ENCODE measurements around the gene IL15.
"Not testable (repeated sequence)": the region's sequence is repeated elsewhere in the genome, so short reads cannot be mapped to it uniquely, and the experiment has no call there.

IL15 gene, protein sequence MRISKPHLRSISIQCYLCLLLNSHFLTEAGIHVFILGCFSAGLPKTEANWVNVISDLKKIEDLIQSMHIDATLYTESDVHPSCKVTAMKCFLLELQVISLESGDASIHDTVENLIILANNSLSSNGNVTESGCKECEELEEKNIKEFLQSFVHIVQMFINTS

DNA sequence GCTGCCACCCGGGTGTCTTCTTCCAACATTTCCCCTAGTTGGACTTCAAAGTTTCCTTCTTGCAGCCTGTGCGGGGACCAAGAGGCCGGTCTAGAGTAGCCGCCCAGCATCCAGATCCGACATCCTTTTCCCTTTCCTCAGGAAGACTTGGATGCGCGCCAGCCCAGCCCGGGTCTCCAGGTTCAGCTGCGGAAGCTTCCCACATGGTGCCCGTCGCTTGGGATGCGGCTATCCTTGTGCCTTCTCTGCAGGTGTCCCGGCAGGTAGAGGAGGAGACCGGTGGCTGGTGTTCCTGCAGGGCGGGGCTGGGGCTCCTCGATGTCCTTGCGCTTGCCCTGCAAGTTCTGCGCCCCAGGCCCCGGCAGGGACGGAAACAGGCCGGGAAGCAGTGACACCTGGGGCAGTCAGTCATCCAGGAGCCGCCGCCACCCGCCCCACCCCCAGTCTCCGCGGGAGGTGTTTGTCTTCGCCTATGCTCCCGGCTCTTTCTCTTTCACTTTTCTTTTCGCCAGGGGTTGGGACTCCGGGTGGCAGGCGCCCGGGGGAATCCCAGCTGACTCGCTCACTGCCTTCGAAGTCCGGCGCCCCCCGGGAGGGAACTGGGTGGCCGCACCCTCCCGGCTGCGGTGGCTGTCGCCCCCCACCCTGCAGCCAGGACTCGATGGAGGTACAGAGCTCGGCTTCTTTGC is at the start of gene IL15:
Gene IL15, plus strand, starts transcription at position 502 of the 689 bp plus-strand sequence. CDS start 82,882 bp downstream, outside the sequence.
- DNase-seq (ENCODE audit: low read depth in 2 of 2) = peak in 1 of 2 donors; percentile 22

DNA sequence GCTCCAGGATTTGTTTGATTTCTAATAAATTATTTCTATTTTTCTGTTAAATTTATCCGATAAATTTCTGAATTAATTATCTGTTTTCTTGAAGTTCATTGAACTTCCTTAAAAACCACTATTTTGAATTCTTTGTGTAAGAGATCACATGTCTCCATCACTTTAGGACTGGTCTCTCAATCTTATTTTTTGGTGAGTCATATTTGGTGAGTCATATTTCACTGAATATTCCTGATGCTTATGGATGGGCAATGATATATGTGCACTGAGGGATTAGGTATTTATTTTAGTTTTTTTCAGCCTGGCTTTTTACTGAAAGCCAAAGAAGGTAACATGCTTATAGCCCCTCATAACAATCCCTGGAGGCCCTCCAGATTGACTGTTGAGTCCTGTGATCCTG is 48.5 kb upstream of the IL15 start:
- DNase-seq (ENCODE audit: low read depth in 2 of 2) = no peak

DNA sequence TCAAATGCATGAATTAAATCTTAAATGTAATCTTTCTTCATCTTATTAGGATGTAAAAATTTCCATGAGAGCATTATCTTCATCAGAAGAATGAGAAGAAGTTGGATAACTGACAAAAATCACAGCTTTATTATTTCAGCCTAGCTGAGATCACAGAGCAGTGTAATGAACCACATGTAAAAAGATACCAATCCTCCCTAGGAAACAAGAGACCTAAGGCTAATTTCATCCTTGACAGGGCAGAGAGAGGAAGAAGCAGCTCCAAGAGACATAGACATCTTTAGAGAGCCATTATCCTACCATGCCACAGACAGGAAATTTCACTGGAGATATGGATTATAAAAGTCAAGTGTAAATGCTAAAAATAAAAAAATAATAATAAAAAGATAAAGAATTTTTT is 40.9 kb upstream of the IL15 start:
- no peak for DNase-seq (ENCODE audit: low read depth in 2 of 2)

DNA sequence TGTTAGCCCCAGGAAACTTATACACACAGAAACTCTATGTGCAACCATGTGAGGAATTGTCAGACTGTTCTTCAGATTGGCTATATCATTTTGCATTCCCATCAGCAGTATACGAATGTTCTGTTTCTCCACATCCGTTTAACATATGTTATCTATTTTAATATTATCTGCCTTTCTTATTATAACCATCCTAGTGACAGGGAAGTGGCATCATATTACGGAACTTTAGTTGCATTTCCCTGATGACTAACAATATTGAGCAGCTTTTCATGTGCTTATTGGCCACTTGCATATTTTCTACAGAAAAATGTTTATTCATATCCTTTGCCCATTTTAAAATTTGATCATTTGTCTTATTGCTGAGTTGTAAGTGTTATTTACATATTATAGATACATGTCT is 36.5 kb upstream of the IL15 start:
- no peak for DNase-seq (ENCODE audit: low read depth in 2 of 2)

DNA sequence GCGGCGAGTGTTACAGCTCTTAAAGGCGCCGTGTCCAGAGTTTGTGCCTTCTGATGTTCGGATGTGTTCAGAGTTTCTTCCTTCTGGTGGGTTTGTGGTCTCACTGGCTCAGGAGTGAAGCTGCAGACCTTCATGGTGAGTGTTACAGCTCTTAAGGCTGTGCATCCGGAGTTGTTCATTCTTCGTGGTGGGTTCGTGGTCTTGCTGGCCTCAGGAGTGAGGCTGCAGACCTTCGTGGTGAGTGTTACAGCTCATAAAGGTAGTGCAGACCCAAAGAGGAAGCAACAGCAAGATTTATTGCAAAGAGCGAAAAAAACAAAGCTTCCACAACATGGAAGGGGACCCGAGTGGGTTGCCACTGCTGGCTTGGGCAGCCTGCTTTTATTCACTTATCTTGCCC is 31.7 kb upstream of the IL15 start:
- not testable (repeated sequence) for DNase-seq (ENCODE audit: low read depth in 2 of 2)

DNA sequence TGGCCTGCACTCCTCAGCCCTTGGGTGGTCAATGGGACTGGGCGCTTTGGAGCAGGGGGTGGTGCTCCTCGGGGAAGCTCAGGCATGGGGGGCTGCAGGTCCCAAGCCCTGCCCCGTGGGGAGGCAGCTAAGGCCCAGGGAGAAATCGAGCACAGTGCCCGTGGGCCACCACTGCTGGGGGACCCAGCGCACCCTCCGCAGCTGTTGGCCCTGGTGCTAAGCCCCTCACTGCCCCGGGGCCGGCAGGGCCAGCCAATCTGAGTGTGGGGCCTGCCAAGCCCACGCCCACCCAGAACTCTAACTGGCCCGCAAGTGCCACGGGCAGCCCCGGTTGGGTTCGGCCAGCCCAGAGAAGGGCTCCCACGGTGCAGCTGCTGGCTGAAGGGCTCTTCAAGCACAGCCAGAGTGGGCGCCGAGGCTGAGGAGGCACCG is 30.9 kb upstream of the IL15 start:
- no peak for DNase-seq (ENCODE audit: low read depth in 2 of 2)

DNA sequence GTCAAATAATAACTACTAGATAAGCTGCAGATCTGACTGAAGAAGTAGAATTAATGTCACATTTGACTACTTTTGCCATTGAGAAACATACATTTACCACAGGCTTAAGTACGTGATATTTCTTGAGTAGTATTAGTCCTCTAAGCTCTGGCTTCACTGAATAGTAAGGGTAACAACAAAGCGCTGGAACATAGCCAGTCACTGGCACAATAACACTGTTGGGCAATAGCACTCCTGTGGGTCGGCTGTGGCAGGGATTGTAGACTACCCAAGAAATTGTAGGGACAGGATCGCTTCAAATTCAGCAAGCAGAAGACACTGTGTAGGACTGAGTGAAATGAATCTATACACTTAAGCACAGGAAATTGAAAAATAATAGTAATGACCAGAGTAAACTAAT is 27.1 kb upstream of the IL15 start:
- DNase-seq (ENCODE audit: low read depth in 2 of 2) = no peak

DNA sequence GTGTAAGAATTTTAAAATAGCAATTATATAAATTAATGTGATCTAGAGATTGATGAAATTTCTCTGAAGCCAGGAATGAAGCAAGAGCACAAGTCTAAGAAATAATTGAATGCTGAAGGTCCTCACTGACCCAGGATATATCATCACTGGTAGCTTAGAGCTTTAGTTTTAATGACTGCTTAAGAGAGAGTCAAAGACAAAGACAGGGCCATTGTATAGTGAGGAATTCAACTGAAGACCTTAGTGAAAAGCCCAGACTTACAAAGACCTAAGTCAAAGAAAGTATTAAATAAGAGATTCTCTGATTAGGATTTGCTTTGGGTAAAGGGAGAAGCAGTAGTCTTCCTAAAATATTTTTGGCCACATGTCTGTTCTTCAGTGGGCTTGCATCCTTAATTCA is 26.0 kb upstream of the IL15 start:
- no peak for DNase-seq (ENCODE audit: low read depth in 2 of 2)

DNA sequence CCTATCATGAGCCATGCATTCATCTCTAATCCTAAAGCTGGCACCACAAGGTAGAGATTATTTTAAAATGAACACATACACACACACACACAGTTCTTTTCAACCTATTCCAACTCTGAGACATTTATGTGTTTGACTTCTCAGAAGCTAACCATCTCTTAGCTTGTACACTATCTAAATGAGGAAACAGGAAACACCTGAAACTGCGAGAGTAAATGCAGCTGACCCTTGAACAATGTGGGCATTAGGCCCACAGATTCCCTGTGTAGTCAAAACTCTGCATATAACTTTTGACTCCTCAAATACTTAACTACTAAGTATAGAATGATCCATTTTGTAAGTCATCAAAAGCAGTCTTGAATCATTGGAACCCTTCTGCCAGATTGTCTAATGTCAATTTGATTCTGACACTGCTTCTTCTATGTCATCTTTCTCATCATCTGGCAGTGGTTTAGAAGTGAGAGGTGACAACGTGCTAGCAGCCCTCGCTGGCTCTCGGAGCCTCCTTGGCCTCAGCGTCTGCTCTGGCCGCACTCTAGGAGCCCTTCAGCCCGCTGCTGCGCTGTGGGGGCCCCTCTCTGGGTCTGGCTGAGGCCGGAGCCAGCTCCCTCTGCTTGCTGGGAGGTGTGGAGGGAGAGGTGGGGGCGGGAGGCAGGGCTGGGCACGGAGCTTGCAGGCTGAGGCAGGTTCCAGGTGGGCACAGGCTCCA is 21.4 kb upstream of the IL15 start:
- no peak for DNase-seq (ENCODE audit: low read depth in 2 of 2)

DNA sequence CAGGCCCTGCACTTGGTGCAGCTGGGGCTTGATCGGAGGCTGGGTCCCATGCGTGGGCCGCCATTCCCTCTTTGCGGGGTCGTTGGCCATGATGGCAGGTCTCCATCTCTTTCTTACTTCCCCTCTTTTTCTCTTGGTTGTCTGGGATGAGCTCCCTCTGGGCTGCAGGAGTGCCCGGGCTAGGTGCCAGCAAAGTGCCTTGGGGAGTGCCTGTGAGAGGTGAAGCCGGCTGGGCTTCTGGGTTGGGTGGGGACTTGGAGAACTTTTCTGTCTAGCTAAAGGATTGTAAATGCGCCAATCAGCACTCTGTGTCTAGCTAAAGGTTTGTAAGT is 20.8 kb upstream of the IL15 start:
- not testable (repeated sequence) for DNase-seq (ENCODE audit: low read depth in 2 of 2)

DNA sequence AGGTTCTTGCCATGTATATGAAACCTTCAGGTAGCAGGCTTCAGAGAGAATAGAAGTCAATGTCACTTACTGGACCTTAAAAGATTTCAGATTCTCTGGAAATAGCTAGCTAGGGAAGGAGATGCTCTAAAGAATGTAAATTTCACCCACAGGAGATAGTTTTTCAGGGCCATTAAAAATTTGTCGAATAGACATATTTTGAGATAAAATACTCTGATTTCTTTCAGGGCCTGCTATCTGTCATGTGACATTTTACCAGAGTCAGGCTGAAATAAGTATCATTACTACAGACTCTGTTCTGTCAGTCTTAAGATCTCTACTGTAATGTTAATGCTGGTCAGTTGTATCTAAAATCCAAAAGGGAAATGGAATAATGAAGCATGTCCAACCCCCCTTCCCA is 15.7 kb upstream of the IL15 start:
- no peak for DNase-seq (ENCODE audit: low read depth in 2 of 2)

DNA sequence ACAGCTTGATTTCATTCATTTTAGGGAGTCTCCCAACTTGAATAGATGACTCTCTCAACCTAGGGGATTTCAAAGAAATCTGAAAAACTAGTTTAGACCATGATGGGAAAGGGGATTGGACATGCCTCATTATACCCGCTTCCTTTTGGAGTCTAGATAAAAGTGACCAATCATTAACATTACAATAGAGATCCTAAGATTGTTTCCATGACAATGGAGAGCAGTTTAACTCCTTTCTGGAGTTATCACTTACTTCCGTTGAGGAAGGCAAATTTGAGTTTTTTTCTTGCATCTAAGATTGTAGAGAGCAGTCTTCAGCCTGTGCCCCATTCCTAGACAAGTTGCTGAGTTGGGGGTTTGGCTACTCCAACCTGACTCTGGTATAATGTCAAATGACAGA is 11.4 kb upstream of the IL15 start:
- DNase-seq (ENCODE audit: low read depth in 2 of 2) = no peak

DNA sequence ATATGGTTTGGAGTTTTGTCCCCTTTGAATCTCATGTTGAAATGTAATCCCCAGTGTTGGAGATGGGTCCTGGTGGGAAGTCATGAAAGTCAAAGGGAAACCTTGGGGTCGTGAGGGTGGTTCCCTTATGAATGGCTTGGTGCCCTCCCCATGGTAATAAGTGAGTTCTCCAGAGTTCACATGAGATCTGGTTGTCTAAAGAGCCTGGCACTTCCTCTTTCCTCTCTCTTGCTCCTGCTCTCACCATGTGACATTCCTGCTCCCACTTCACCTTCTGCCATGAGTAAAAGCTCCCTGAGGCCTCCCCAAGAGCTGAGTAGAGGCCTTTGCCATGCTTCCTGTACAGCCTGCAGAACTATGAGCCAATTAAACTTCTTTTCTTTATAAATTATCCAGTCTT is 5.5 kb upstream of the IL15 start:
- no peak for DNase-seq (ENCODE audit: low read depth in 2 of 2)

DNA sequence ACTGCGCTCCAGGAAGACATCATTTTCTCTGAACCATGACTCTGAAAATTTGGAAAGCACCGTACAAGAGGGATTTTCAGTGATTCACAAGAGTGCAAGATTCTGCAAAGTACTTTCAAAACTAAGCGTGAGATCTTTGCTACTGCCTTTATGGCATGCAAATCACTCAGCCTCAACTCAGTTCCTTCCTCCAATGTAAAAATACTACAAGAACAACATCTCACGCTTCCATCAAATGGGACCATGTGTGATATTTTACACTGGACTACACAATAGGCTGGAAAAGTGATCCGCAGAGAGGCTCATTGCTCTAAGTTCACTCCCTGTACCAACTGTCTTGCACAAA is 674 bp upstream of the IL15 start:
- DNase-seq (ENCODE audit: low read depth in 2 of 2) = no peak

DNA sequence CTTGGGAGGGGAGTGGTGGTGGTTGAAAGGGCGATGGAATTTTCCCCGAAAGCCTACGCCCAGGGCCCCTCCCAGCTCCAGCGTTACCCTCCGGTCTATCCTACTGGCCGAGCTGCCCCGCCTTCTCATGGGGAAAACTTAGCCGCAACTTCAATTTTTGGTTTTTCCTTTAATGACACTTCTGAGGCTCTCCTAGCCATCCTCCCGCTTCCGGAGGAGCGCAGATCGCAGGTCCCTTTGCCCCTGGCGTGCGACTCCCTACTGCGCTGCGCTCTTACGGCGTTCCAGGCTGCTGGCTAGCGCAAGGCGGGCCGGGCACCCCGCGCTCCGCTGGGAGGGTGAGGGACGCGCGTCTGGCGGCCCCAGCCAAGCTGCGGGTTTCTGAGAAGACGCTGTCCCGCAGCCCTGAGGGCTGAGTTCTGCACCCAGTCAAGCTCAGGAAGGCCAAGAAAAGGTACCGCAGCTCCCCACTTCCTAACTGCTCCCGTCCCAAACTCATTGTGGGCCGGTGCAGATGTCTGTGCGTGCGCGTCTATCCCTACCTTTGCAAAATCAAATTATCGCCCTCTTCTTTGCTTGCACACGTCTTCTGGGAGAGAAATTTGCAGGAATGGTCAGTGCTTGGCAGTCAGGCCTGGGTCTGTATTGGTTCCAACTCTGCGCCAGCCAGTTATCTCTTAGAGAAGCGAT is 533 bp downstream of the IL15 start:
- DNase-seq (ENCODE audit: low read depth in 2 of 2) = no peak

DNA sequence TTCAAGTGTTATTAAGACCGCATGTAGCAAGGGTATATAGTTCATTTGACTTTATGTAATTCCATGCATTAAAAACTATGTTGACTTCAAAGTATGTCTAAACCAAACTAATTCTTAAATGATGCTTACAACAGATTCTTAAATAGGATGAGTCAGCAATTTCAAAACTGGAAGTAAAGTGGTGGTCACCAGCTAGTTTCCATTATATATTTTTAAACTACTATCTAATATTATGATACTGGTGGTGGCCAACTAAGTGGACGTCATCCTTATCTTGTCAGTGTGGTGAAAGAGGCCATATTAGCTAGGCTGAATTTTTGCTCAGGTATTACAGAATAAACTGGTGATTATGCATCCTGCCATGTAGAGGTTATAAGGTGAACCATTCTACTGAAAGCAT is 1.2 kb downstream of the IL15 start:
- DNase-seq (ENCODE audit: low read depth in 2 of 2) = no peak

DNA sequence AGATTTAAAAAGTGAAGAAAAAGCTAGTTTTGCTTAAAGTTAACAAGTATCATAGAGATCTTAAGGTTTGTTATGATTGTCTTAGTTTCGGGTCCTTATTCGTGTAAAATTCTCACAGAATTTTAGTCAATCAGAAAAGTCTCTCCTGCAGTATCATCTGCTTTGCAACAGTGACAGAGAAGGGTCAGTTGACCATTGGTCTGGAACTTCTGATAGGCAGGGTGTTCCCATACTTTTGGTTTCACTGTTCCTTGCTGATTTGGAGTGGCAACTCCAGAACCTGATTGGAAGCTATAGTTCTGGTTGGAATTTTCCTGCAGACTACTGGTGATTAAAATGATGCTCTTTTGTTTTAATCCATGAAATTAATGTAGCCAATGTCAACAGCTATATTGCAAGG is 1.8 kb downstream of the IL15 start:
- no peak for DNase-seq (ENCODE audit: low read depth in 2 of 2)

DNA sequence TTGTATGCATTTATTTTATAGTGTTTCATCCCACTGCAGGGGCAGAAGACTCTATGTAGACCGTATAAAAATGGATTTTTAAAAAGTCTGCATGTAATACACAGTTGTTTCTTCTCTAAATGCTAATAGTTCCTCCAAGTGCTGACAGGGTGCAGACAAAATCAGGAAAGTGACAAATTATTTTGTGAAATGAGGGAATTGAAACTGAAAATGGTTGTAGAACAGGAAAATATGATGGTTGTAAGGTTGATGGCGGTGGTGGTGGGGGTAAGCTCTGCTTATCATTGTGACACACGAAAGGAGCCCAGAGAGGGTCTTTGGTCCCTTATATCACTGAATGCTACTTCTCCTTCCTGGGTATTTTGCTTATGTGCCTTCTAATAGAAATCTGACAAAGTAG is 4.3 kb downstream of the IL15 start:
- no peak for DNase-seq (ENCODE audit: low read depth in 2 of 2)

DNA sequence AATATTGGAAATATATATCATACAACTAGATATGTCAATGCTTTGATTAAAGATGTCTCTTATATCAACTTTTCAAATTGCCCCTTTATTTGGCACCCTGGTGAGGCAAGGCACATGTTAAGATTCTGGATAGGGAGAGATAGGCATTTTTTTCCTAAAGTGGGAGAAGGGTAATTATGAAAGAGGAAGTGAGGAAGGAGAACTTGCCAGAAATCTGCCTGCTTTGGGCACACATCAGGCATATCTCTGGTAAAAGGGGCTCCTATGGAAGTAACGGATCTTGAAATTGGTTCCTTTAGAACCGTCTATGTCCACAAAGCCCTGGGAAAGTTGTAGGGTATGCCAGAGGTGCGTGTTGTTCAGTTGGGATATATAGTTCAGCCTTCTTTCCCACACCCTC is 5.7 kb downstream of the IL15 start:
- DNase-seq (ENCODE audit: low read depth in 2 of 2) = no peak

DNA sequence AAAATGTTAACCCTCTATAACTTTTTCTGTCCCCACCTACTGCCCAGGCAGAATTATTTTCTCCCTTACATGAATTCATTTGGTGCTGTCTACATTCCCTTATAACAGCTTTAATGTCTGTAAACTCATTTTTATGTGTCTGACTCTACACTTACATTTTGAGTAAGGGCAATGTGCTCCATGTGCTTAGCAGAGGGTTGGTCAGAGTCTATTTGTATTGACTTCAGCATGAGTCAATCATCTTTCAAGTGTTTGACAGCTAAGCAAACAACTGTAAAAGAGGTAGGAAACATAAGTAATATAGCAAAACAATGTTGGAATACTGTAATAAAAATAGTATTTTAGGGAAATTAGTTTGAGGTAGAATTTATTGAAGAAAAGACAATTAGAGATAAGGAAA is 6.3 kb downstream of the IL15 start:
- no peak for DNase-seq (ENCODE audit: low read depth in 2 of 2)

DNA sequence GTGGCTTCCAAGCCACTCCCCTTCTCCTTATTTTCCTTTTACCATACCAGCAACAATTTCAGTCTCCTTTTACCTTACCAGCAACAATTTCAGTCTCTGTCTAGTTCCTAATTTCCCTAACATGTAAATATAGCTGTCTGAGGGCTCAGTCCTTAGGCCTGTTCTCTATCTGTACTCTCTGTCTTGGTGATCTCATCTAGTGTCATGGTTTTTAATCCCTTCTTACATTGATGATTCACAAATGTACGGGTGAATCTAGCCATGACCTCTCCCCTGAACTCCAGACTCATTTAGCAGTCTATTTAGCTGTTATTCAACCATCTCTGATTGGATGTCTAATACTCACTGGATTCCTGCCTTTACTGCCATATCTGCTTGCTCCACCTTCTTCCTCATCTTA is 7.2 kb downstream of the IL15 start:
- no peak for DNase-seq (ENCODE audit: low read depth in 2 of 2)

DNA sequence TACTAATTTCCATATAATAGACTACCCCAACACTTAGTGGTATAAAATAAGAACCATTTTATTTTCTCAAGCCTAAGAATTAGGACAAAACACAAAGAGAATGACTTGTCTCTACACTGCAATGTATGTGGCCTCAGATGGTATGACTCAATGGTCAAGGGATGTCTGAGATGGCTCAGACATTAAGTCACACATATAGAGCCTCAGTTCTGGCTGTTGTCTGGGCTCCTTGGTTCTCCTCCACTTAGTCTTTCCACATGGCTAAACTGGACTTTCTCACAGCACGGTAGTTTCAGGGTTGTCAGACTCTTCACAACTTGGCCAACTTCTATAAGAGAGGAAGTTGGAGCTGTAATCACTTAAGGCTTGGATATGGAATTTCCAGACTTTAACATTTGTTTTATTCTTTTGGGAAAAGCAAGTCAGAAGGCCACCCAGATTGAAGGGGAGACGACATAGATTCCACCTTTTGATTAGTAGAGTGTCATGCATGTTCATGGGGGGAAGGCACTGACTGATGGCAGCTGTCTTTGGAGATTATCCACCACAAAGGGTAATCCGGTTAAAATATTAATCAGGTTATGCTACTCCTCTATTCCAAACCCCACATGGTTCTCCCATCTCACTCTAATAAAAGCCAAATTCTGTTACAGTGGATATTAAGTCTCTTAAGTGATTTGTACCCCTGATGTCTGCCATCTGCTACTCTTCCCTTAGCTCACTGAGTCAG is 9.4 kb downstream of the IL15 start:
- DNase-seq (ENCODE audit: low read depth in 2 of 2) = no peak

Data from stimulated activated CD8-positive, alpha-beta memory T cell treated with anti-CD3 and anti-CD28 coated beads, Interleukin-2, amount 100 ng/mL, for 1 hour (primary cell).